Uterus (tissue), 4 donors: ENCODE results near the gene OR2Y1. TPM values are rescaled to one million over a fixed set of nuclear protein-coding genes. Genes with fewer than 3 reads are reported as not detected.
"Not testable (repeated sequence)": the region's sequence is repeated elsewhere in the genome, so short reads cannot be mapped to it uniquely, and the experiment has no call there.

ENCODE experiments used
- DNase-seq, 2 donors: peaks; one replicate each; pipeline ENCODE4 v3.0.0-alpha.2; 2019 to 2020
- H3K27ac ChIP-seq, 2 donors: fragments of 200-600 bp; sonication (generic); 1 replicate in 1 of 2; 2 replicates in 1 of 2; pipeline ENCODE4 v1.5.1; 2016 to 2018
- H3K27me3 ChIP-seq, 2 donors: fragments of 200-600 bp; sonication (generic); one replicate each; pipeline ENCODE4 v1.5.1; 2018 to 2019; ENCODE audit warnings: control low read depth in 1 of 2
- H3K36me3 ChIP-seq, 2 donors: fragments of 200-600 bp; sonication (generic); one replicate each; pipeline ENCODE4 v1.5.1; 2019; ENCODE audit warnings: control low read depth in 1 of 2
- H3K4me1 ChIP-seq, 2 donors: fragments of 200-600 bp; sonication (generic); one replicate each; pipeline ENCODE4 v1.5.1; 2018 to 2019; ENCODE audit warnings: control low read depth in 1 of 2
- H3K4me3 ChIP-seq, 2 donors: fragments of 200-600 bp; sonication (generic); 1 replicate in 1 of 2; 2 replicates in 1 of 2; pipeline ENCODE4 v1.5.1; 2018 to 2019; ENCODE audit warnings: mild to moderate bottlenecking in 1 of 2
- H3K9me3 ChIP-seq, 2 donors: fragments of 200-600 bp; sonication (generic); one replicate each; pipeline ENCODE4 v1.5.1; 2019; ENCODE audit warnings: control low read depth in 1 of 2
- POLR2A ChIP-seq, 2 donors: fragments of 450-650 bp; IDR thresholded peaks; one replicate each; pipeline ENCODE4 v1.6.1; 2016; ENCODE audit warnings: antibody characterized with exemption in 2 of 2, mild to moderate bottlenecking in 1 of 2, moderate library complexity in 1 of 2
- intact Hi-C: fragments of 100-400 bp; cut with DNase I; formaldehyde crosslinking; loops from one replicate; pipeline ENCODE4 v1.15.1; 2023; ENCODE audit warnings: low total_unique reads
- total RNA-seq, 4 donors: library from RNA; depleted of rRNA in 3 of 4; stranded (reverse); fragments of >200 nt in 3 of 4; gene quantifications; one replicate each; pipeline versions ENCODE4 v1.1.0 to v1.2.4, GENCODE V29; 2014 to 2023
- TF ChIP-seq, protein P1 (sequence below), 4 experiments: fragments of 200-600 bp in 2 of 4; fragments of 450-650 bp in 2 of 4; sonication (generic) in 2 of 4; IDR thresholded peaks; one replicate each; pipeline ENCODE4 v1.5.1; 2016 to 2019; ENCODE audit warnings: antibody characterized with exemption in 4 of 4, mild to moderate bottlenecking in 2 of 4, moderate library complexity in 1 of 4
- donor health status: DM: yes; HTN: yes; CAD: no.

Gene OR2Y1, protein sequence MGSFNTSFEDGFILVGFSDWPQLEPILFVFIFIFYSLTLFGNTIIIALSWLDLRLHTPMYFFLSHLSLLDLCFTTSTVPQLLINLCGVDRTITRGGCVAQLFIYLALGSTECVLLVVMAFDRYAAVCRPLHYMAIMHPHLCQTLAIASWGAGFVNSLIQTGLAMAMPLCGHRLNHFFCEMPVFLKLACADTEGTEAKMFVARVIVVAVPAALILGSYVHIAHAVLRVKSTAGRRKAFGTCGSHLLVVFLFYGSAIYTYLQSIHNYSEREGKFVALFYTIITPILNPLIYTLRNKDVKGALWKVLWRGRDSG
- total RNA-seq: not detected

DNA sequence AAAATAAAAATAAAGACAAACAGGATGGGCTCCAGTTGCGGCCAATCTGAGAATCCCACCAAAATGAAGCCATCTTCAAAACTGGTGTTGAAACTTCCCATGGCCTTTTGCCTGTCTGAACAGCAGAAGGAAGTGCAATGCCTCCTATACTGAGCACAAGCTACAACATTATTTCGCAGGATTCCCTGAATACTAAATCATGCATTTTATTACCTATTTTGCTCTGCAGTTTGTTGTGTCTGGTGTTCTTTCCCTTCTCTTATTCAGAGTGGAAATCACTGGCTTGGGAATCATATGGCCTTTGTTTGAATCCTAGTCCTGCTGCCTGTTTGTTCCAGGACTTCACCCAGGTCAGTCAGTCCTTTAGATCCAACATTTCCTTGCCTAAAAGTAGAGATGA is at the start of gene OR2Y1:
Gene OR2Y1 (minus strand): TSS at position 101 of the 400 bp plus-strand sequence. CDS start 0 bp downstream, at position 101.
- Histone ChIP-seq H3K4me1 (no peaks in the 10 kb centered on the region), H3K27ac (no peak within 1 kb of the TSS), H3K36me3 (no peaks in the 10 kb centered on the region), H3K27me3 (no peaks in the 10 kb centered on the region), H3K9me3 (no peaks in the 10 kb centered on the region), H3K4me3 (no peak within 1 kb of the TSS)
- no peak for DNase-seq
- TF ChIP-seq, protein P1, sequence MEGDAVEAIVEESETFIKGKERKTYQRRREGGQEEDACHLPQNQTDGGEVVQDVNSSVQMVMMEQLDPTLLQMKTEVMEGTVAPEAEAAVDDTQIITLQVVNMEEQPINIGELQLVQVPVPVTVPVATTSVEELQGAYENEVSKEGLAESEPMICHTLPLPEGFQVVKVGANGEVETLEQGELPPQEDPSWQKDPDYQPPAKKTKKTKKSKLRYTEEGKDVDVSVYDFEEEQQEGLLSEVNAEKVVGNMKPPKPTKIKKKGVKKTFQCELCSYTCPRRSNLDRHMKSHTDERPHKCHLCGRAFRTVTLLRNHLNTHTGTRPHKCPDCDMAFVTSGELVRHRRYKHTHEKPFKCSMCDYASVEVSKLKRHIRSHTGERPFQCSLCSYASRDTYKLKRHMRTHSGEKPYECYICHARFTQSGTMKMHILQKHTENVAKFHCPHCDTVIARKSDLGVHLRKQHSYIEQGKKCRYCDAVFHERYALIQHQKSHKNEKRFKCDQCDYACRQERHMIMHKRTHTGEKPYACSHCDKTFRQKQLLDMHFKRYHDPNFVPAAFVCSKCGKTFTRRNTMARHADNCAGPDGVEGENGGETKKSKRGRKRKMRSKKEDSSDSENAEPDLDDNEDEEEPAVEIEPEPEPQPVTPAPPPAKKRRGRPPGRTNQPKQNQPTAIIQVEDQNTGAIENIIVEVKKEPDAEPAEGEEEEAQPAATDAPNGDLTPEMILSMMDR (IDR thresholded peaks at IDR 0.05): no peak
- no peak for TF ChIP-seq POLR2A (IDR thresholded peaks at IDR 0.05)
- intact Hi-C loops: no loop called here

DNA sequence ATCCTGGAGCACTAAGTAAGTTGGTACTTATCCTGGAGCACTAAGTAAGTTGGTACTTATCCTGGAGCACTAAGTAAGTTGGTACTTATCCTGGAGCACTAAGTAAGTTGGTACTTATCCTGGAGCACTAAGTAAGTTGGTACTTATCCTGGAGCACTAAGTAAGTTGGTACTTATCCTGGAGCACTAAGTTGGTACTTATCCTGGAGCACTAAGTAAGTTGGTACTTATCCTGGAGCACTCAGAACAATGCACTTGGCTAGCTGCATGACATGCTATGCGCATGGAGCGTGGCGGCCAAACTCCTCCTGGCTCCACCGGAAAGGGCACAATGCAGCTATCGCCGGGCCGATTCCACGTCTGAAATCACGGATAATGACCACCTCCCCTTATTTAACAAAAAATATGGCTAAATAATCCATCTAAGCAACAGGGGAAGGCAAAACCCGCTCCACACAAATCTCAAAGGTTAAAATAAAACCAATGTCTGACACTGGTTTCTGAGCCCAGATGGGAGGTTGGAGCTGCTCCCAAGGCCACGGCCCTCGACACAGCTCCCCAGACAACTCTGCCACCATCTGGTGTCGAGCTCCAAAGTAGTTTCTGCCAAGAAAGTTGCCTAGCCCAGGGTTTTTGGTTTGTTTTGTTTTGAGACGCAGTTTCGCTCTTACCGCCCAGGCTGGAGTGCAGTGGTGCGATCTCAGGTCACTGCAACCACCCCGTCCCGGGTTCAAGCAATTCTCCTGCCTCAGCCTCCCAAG is 49.0 kb upstream of the OR2Y1 start:
- intact Hi-C loops: loop anchor here (10.0 kb wide), 1 partner anchor 76 kb away; the partner anchor contains the start of gene ZFP62
- not testable (repeated sequence) for H3K27ac ChIP-seq, H3K9me3 ChIP-seq, H3K36me3 ChIP-seq, H3K27me3 ChIP-seq, H3K4me3 ChIP-seq, DNase-seq
- H3K4me1 ChIP-seq: peaks cover 7 to 12% of the 10 kb centered on the region in 2 donors

DNA sequence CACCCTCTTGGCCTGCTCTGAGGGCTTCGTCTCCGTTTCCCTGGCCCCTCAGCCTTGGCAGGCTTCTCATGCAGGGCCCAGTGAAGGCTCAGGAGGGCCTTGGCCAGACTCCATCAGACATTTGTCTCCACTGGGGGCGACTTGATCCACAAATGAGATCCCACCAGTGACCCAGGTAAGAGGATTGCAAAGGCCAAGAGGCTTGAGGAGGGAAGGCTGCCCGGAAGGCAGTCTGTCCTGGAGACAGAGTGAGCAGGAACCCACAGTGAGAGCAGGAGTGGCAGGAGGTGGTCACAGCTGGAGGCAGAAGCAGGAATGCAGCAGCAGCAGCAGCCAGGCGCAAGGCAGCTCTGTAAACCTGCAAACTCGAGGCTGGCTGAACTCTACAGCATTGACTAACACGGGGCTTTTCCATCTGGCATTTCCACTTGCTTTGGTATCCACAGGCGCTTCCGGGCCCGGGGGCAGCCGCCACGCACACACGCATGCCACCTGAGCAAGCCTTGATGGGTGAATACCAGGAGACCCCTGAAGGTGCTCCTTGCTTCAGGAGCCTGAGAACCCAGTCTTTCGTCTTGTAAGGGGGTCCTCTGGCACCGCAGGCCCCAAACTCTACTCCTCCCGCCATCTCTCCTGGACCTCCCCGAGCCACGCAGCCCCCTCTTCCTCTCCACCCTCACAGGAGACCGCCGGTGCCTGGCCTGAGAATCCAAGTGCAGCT is 48.0 kb upstream of the OR2Y1 start:
- H3K9me3 ChIP-seq: no peaks in the 10 kb centered on the region
- no peaks in the 10 kb centered on the region for H3K36me3 ChIP-seq
- intact Hi-C loops: loop anchor here (10.0 kb wide), 1 partner anchor 77 kb away; the partner anchor contains the start of gene ZFP62
- DNase-seq: no peak
- TF ChIP-seq POLR2A (IDR thresholded peaks at IDR 0.05): no peak
- H3K4me1 ChIP-seq: peaks cover 7 to 12% of the 10 kb centered on the region in 2 donors
- H3K27me3 ChIP-seq: no peaks in the 10 kb centered on the region
- no peak overlapping the region for H3K4me3 ChIP-seq
- H3K27ac ChIP-seq: peak overlapping the region in 1 of 2 donors; percentile 81

DNA sequence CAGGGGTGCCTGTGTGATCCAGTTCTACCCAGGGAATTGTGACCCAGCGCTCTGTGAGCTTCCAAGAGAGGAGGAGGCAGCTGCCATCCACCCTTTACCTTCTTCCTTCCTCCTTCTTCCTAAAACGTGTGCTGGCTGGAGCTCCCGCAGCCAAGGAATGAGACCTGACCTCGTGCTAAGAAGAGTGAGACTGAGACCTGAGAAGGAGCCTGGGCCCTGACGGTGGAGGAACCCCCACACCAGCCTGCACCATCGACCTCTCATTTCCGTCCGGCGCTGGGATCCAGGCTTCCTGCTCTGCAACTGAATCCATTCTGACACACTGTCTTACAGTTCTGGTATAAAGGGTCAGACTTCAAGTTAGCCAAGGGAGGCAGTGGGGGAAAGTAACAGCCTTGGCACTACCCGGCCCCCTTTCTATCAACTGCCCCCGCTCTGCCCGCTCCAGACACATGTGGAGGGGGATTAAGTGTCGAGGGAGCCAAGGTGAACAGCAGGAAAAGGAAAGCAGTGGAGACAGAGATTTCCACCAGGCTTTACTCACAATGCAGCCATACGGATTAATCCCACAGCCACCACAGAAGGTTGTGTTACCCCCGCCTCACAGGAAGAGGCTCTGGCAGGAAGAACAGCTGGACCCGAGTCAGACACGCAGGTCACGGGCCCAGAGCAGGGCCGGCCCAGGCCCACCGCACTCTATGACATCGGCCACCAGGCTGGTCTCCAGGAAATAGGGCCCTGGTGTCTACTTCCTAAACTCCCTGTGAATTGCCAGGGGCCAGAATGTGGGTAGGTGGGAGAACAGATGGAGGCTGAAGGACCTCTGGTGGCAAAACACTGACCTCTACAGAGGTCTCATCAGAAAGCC is 46.9 kb upstream of the OR2Y1 start:
- TF ChIP-seq POLR2A (IDR thresholded peaks at IDR 0.05): no peak
- TF ChIP-seq, protein P1 (IDR thresholded peaks at IDR 0.05): no peak
- H3K36me3 ChIP-seq: no peaks in the 10 kb centered on the region
- peaks cover 7 to 12% of the 10 kb centered on the region in 2 donors for H3K4me1 ChIP-seq
- no peaks in the 10 kb centered on the region for H3K9me3 ChIP-seq
- H3K27ac ChIP-seq: peak overlapping the region; percentile 76 to 81
- no peaks in the 10 kb centered on the region for H3K27me3 ChIP-seq
- intact Hi-C loops: loop anchor here (10.0 kb wide), 1 partner anchor 78 kb away; the partner anchor contains the start of gene ZFP62
- no peak for DNase-seq
- no peak overlapping the region for H3K4me3 ChIP-seq

DNA sequence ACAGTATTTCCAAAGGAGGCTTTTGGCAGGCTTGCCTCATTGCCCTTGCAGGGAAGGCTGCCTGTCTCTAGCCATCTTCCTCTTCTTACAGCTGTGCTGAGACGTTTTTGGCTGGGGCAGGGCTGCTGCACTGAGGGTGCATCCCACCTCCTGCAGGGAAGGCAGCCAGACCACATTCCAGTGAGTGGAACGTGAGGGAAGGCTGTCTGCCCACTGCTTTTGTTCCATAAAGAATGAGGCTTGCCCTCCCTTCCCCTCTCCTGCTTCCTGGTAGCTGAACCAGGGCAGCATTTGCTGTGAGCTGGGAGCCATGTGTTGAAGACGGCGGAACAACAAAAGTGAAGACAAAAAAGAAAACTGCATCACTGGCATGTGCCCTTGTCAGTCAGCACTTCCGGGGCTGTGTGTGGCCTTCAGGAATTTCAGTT is 46.0 kb upstream of the OR2Y1 start:
- H3K9me3 ChIP-seq: no peaks in the 10 kb centered on the region
- no peak overlapping the region for H3K4me3 ChIP-seq
- peaks cover 7 to 12% of the 10 kb centered on the region in 2 donors for H3K4me1 ChIP-seq

More for the DNA sequence above, 46.0 kb upstream of the OR2Y1 start:
- no peaks in the 10 kb centered on the region for H3K27me3 ChIP-seq
- DNase-seq: peak in 1 of 2 donors; percentile 59
- no peaks in the 10 kb centered on the region for H3K36me3 ChIP-seq
- peak overlapping the region; percentile 76 to 81 for H3K27ac ChIP-seq
- intact Hi-C loops: loop anchor here (10.0 kb wide), 1 partner anchor 79 kb away; the partner anchor contains the start of gene ZFP62
- TF ChIP-seq, protein P1 (IDR thresholded peaks at IDR 0.05): no peak
- TF ChIP-seq POLR2A (IDR thresholded peaks at IDR 0.05): no peak
